ENCODE measurements around the gene FLCN. TPM values are rescaled to one million over a fixed set of nuclear protein-coding genes. Genes with fewer than 3 reads are reported as not detected.

Gene FLCN
- polyA plus RNA-seq, 1 donor from 2014 or later: 34.0 TPM

- Histone ChIP-seq H3F3A (ENCODE audit: insufficient read depth, low read length, poor library complexity, severe bottlenecking) (no peaks in the 10 kb centered on the region), H4K20me1 (ENCODE audit: insufficient read depth) (no peaks in the 10 kb centered on the region), H3K27me3 (ENCODE audit: insufficient read depth, low read depth, low read length) (no peaks in the 10 kb centered on the region), H2AFZ (ENCODE audit: low read depth, low read length) (no peak overlapping the region), H3K9me3 (ENCODE audit: low read length) (no peaks in the 10 kb centered on the region), H3K9ac (ENCODE audit: low read length) (no peak overlapping the region), H3K9me2 (ENCODE audit: insufficient read depth, low read length) (no peaks in the 10 kb centered on the region), H3K27ac (ENCODE audit: low read length) (no peak overlapping the region), H3K4me2 (ENCODE audit: low read length) (no peak overlapping the region), H3K4me3 (ENCODE audit: low read length) (no peak overlapping the region), H3K79me2 (replicated peaks; ENCODE audit: insufficient read depth, low read length) (no peaks in the 10 kb centered on the region), H3K36me3 (ENCODE audit: insufficient read depth, low read length) (no peaks in the 10 kb centered on the region)
- TF ChIP-seq POLR2AphosphoS5 (IDR thresholded peaks at IDR 0.05): no peak
- TF ChIP-seq RAD21 (conservative IDR thresholded peaks at IDR 0.05): no peak
- no peak for TF ChIP-seq TAF1 (IDR thresholded peaks at IDR 0.05; ENCODE audit: low read depth)
- no peak for TF ChIP-seq SMC3 (conservative IDR thresholded peaks at IDR 0.05; ENCODE audit: poor library complexity)
- no peak for TF ChIP-seq CTCF (IDR thresholded peaks at IDR 0.05; ENCODE audit: poor library complexity, severe bottlenecking)
- no peak for TF ChIP-seq EZH2 (IDR thresholded peaks at IDR 0.05; ENCODE audit: borderline replicate concordance, insufficient read depth, low read length, poor library complexity, severe bottlenecking)
- no peak for TF ChIP-seq REST (IDR thresholded peaks at IDR 0.05; ENCODE audit: borderline replicate concordance)
- no peak for TF ChIP-seq EP300 (conservative IDR thresholded peaks at IDR 0.05; ENCODE audit: poor library complexity, severe bottlenecking)
- TF ChIP-seq MXI1 (conservative IDR thresholded peaks at IDR 0.05; ENCODE audit: poor library complexity, severe bottlenecking): no peak
These were observed 46.8 kb downstream of the FLCN start for GRCh38 chr17:17190188-17190587.

- no peak overlapping the region for H2AFZ ChIP-seq (ENCODE audit: low read depth, low read length)
- TF ChIP-seq MXI1 (conservative IDR thresholded peaks at IDR 0.05; ENCODE audit: poor library complexity, severe bottlenecking): no peak
- no peak for TF ChIP-seq EZH2 (IDR thresholded peaks at IDR 0.05; ENCODE audit: borderline replicate concordance, insufficient read depth, low read length, poor library complexity, severe bottlenecking)
- TF ChIP-seq CTCF (IDR thresholded peaks at IDR 0.05; ENCODE audit: poor library complexity, severe bottlenecking): no peak
- no peak for TF ChIP-seq POLR2AphosphoS5 (IDR thresholded peaks at IDR 0.05)
- no peak for TF ChIP-seq REST (IDR thresholded peaks at IDR 0.05; ENCODE audit: borderline replicate concordance)
- no peak for TF ChIP-seq SMC3 (conservative IDR thresholded peaks at IDR 0.05; ENCODE audit: poor library complexity)
- no peak for TF ChIP-seq TAF1 (IDR thresholded peaks at IDR 0.05; ENCODE audit: low read depth)
- TF ChIP-seq RAD21 (conservative IDR thresholded peaks at IDR 0.05): no peak
- no peak for TF ChIP-seq EP300 (conservative IDR thresholded peaks at IDR 0.05; ENCODE audit: poor library complexity, severe bottlenecking)
- H3K79me2 ChIP-seq (replicated peaks; ENCODE audit: insufficient read depth, low read length): no peaks in the 10 kb centered on the region
- no peaks in the 10 kb centered on the region for H4K20me1 ChIP-seq (ENCODE audit: insufficient read depth)
- no peak overlapping the region for H3K4me3 ChIP-seq (ENCODE audit: low read length)
- H3F3A ChIP-seq (ENCODE audit: insufficient read depth, low read length, poor library complexity, severe bottlenecking): no peaks in the 10 kb centered on the region
- no peaks in the 10 kb centered on the region for H3K36me3 ChIP-seq (ENCODE audit: insufficient read depth, low read length)
- H3K27me3 ChIP-seq (ENCODE audit: insufficient read depth, low read depth, low read length): no peaks in the 10 kb centered on the region
- no peak overlapping the region for H3K4me2 ChIP-seq (ENCODE audit: low read length)
- H3K9me2 ChIP-seq (ENCODE audit: insufficient read depth, low read length): no peaks in the 10 kb centered on the region
- H3K9ac ChIP-seq (ENCODE audit: low read length): no peak overlapping the region
- no peaks in the 10 kb centered on the region for H3K9me3 ChIP-seq (ENCODE audit: low read length)
- no peak overlapping the region for H3K27ac ChIP-seq (ENCODE audit: low read length)
These were observed 47.4 kb downstream of the FLCN start for GRCh38 chr17:17189559-17189958.

All from neural cell (in vitro differentiated cells).